DLD1 (cell line): Measurements from ENCODE around the gene SCML2.
"Not testable (repeated sequence)": the region's sequence is repeated elsewhere in the genome, so short reads cannot be mapped to it uniquely, and the experiment has no call there.

Experiments
- in situ Hi-C: cut with HindIII; loops from 2 replicates; pipeline ENCODE4 v1.10.0; 2017; ENCODE audit warnings: low sequenced_read_pairs

The SCML2 gene

GRCh38 chrX:18354369-18355223 is at the start of gene SCML2:
SCML2 (minus strand) TSS chrX:18354688; CDS start chrX:18334071, 20,617 bp downstream.
- in situ Hi-C loops, result no loop called here

GRCh38 chrX:18401848-18402213 is 47.3 kb upstream of the SCML2 start:
- in situ Hi-C loops, result loop anchor here (25.0 kb wide), 1 partner anchor 935 kb away; the partner anchor contains the start of gene PDHA1

- in situ Hi-C loops, result no loop called here
Observed at GRCh38 chrX:18394477-18394876, 40.0 kb upstream of the SCML2 start.

GRCh38 chrX:18390941-18391538 is 36.6 kb upstream of the SCML2 start:
- in situ Hi-C loops, result no loop called here

GRCh38 chrX:18389966-18390365 is 35.5 kb upstream of the SCML2 start:
- in situ Hi-C loops, result no loop called here

GRCh38 chrX:18377796-18378195 is 23.3 kb upstream of the SCML2 start:
- in situ Hi-C loops, result no loop called here

- in situ Hi-C loops, result not testable (repeated sequence)
Observed at GRCh38 chrX:18375131-18375805, 20.8 kb upstream of the SCML2 start.

- in situ Hi-C loops, result not testable (repeated sequence)
Observed at GRCh38 chrX:18369096-18369495, 14.6 kb upstream of the SCML2 start.

- in situ Hi-C loops, result no loop called here
Observed at GRCh38 chrX:18368402-18368801, 13.9 kb upstream of the SCML2 start.

GRCh38 chrX:18360867-18361266 is 6.4 kb upstream of the SCML2 start:
- in situ Hi-C loops, result no loop called here

- in situ Hi-C loops, result no loop called here
Observed at GRCh38 chrX:18353931-18354368, 538 bp downstream of the SCML2 start.

GRCh38 chrX:18351784-18352183 is 2.7 kb downstream of the SCML2 start:
- in situ Hi-C loops, result no loop called here

- in situ Hi-C loops, result no loop called here
Observed at GRCh38 chrX:18348047-18348446, 6.4 kb downstream of the SCML2 start.

GRCh38 chrX:18309401-18309800 is 45.1 kb downstream of the SCML2 start:
- in situ Hi-C loops, result no loop called here

GRCh38 chrX:18297251-18297650 is 57.2 kb downstream of the SCML2 start:
- in situ Hi-C loops, result no loop called here

GRCh38 chrX:18294893-18295292 is 59.6 kb downstream of the SCML2 start:
- in situ Hi-C loops, result no loop called here

GRCh38 chrX:18291006-18291545 is 63.4 kb downstream of the SCML2 start:
- in situ Hi-C loops, result no loop called here

GRCh38 chrX:18290200-18290599 is 64.3 kb downstream of the SCML2 start:
- in situ Hi-C loops, result no loop called here

- in situ Hi-C loops, result no loop called here
Observed at GRCh38 chrX:18288716-18289115, 65.8 kb downstream of the SCML2 start.

- in situ Hi-C loops, result no loop called here
Observed at GRCh38 chrX:18286322-18286831, 68.1 kb downstream of the SCML2 start.

- in situ Hi-C loops, result no loop called here
Observed at GRCh38 chrX:18278449-18278848, 76.0 kb downstream of the SCML2 start.
